BE2C (cell line): ENCODE measurements around the gene PNKP. TPM values are rescaled to one million over a fixed set of nuclear protein-coding genes. Genes with fewer than 3 reads are reported as not detected.

Experiments used
- DNase-seq: peaks from one replicate; pipeline ENCODE4 v3.0.0-alpha.2; 2020
- H3K27me3 ChIP-seq: fragments of 250-450 bp; sonication (Bioruptor Pico); 2 replicates; pipeline ENCODE4 v1.5.1; 2020; ENCODE audit warnings: mild to moderate bottlenecking
- H3K36me3 ChIP-seq: fragments of 250-450 bp; sonication (Bioruptor Pico); 2 replicates; pipeline ENCODE4 v1.5.1; 2020; ENCODE audit warnings: mild to moderate bottlenecking
- H3K4me1 ChIP-seq: fragments of 250-450 bp; sonication (Bioruptor Pico); 2 replicates; pipeline ENCODE4 v1.5.1; 2020
- H3K4me3 ChIP-seq: 2 replicates; pipeline ENCODE4 v1.5.1; 2011; ENCODE audit warnings: low read depth, low read length
- H3K9me3 ChIP-seq: fragments of 250-450 bp; sonication (Bioruptor Pico); 2 replicates; pipeline ENCODE4 v1.5.1; 2020
- CTCF ChIP-seq: IDR thresholded peaks from 2 replicates; pipeline ENCODE4 v1.5.1; 2012; ENCODE audit warnings: mild to moderate bottlenecking, low read depth, low read length
- polyA plus RNA-seq: library from polyadenylated mRNA; unstranded; fragments of >200 nt; gene quantifications from one replicate; pipeline ENCODE4 v1.2.1, GENCODE V29; 2012; ENCODE audit warnings: low read depth, missing spikeins; ENCODE audit not compliant: insufficient read length, insufficient read depth

PNKP gene
- polyA plus RNA-seq = 137 TPM

- Histone ChIP-seq H3K27me3 (no peaks in the 10 kb centered on the region), H3K4me1 (peaks cover 34% of the 10 kb centered on the region), H3K4me3 (peak within 1 kb of the TSS; percentile 87), H3K9me3 (no peaks in the 10 kb centered on the region; the same call in 1 of the 2 replicates), H3K36me3 (peaks cover 35% of the 10 kb centered on the region)
- no peak for TF ChIP-seq CTCF
- peak; percentile 94 for DNase-seq
Observed at GRCh38 chr19:49866933-49867782, at the start of gene PNKP. PNKP (minus strand) TSS chr19:49867576; CDS start chr19:49867204, 372 bp downstream.

- Histone ChIP-seq H3K27me3 (no peaks in the 10 kb centered on the region), H3K9me3 (no peaks in the 10 kb centered on the region), H3K36me3 (peaks cover 86% of the 10 kb centered on the region), H3K4me1 (no peaks in the 10 kb centered on the region), H3K4me3 (no peak overlapping the region)
- TF ChIP-seq CTCF = peak; percentile 34
- DNase-seq = no peak
Observed at GRCh38 chr19:49915271-49915670, 47.9 kb upstream of the PNKP start.

GRCh38 chr19:49913720-49914119 is 46.3 kb upstream of the PNKP start:
- H3K36me3 ChIP-seq = peaks cover 90% of the 10 kb centered on the region
- no peaks in the 10 kb centered on the region for H3K9me3 ChIP-seq
- no peak for DNase-seq
- H3K4me1 ChIP-seq = no peaks in the 10 kb centered on the region
- TF ChIP-seq CTCF = no peak
- no peak overlapping the region for H3K4me3 ChIP-seq
- no peaks in the 10 kb centered on the region for H3K27me3 ChIP-seq

- Histone ChIP-seq H3K36me3 (peaks cover 92% of the 10 kb centered on the region), H3K27me3 (no peaks in the 10 kb centered on the region), H3K4me1 (no peaks in the 10 kb centered on the region), H3K9me3 (no peaks in the 10 kb centered on the region), H3K4me3 (no peak overlapping the region)
- no peak for DNase-seq
- no peak for TF ChIP-seq CTCF
Observed at GRCh38 chr19:49912965-49913685, 45.7 kb upstream of the PNKP start.

GRCh38 chr19:49911381-49912145 is 44.2 kb upstream of the PNKP start:
- Histone ChIP-seq H3K36me3 (peaks cover 91% of the 10 kb centered on the region), H3K4me3 (no peak overlapping the region), H3K4me1 (no peaks in the 10 kb centered on the region), H3K27me3 (no peaks in the 10 kb centered on the region), H3K9me3 (no peaks in the 10 kb centered on the region)
- no peak for TF ChIP-seq CTCF
- DNase-seq = no peak
